ENCODE measurements around the gene GID8. TPM values are rescaled to one million over a fixed set of nuclear protein-coding genes. Genes with fewer than 3 reads are reported as not detected.

The GID8 gene
- total and polyA plus RNA-seq, 8 donors: 10.8 to 39.3 (median 15.5) TPM

GRCh38 chr20:62967149-62967501 is 29.2 kb downstream of the GID8 start:
- TF ChIP-seq POLR2A (IDR thresholded peaks at IDR 0.05) (no peak), CTCF (IDR thresholded peaks at IDR 0.05) (no peak), POLR2AphosphoS5 (IDR thresholded peaks at IDR 0.05) (no peak), EP300 (IDR thresholded peaks at IDR 0.05) (no peak)
- intact Hi-C loops (cut with DNase I; ENCODE audit: low total_unique reads): no loop called here
- Histone ChIP-seq H3K27me3 (peaks cover 0 to 41% (median 21%) of the 10 kb centered on the region in 3 donors), H3K36me3 (peaks cover 0 to 55% (median 36%) of the 10 kb centered on the region in 4 donors), H3K4me1 (peaks cover 0 to under 1% (median 0%) of the 10 kb centered on the region in 4 donors), H3K4me3 (no peak overlapping the region), H3K9me3 (no peaks in the 10 kb centered on the region), H3K27ac (no peak overlapping the region)
- 85 to 96% (median 90%) methylated on average over 5 to 6 of the region's 6 CpGs; no CpG with 5 or more reads in 1 of the 5 donors for WGBS, 5 donors
- no peak for DNase-seq

GRCh38 chr20:62967628-62968351 is 29.8 kb downstream of the GID8 start:
- TF ChIP-seq EP300 (IDR thresholded peaks at IDR 0.05) (no peak), POLR2AphosphoS5 (IDR thresholded peaks at IDR 0.05) (no peak), CTCF (IDR thresholded peaks at IDR 0.05) (no peak), POLR2A (IDR thresholded peaks at IDR 0.05) (no peak)
- Histone ChIP-seq H3K36me3 (peaks cover 0 to 48% (median 30%) of the 10 kb centered on the region in 4 donors), H3K4me3 (no peak overlapping the region), H3K4me1 (peaks cover 3 to 7% (median 6%) of the 10 kb centered on the region in 4 donors), H3K9me3 (no peaks in the 10 kb centered on the region), H3K27me3 (peaks cover 5 to 48% (median 24%) of the 10 kb centered on the region in 3 donors), H3K27ac (no peak overlapping the region)
- no peak for DNase-seq
- intact Hi-C loops (cut with DNase I; ENCODE audit: low total_unique reads): no loop called here
- WGBS, 5 donors: 85 to 91% (median 88%) methylated on average over 20 to 27 of the region's 27 CpGs

DNA sequence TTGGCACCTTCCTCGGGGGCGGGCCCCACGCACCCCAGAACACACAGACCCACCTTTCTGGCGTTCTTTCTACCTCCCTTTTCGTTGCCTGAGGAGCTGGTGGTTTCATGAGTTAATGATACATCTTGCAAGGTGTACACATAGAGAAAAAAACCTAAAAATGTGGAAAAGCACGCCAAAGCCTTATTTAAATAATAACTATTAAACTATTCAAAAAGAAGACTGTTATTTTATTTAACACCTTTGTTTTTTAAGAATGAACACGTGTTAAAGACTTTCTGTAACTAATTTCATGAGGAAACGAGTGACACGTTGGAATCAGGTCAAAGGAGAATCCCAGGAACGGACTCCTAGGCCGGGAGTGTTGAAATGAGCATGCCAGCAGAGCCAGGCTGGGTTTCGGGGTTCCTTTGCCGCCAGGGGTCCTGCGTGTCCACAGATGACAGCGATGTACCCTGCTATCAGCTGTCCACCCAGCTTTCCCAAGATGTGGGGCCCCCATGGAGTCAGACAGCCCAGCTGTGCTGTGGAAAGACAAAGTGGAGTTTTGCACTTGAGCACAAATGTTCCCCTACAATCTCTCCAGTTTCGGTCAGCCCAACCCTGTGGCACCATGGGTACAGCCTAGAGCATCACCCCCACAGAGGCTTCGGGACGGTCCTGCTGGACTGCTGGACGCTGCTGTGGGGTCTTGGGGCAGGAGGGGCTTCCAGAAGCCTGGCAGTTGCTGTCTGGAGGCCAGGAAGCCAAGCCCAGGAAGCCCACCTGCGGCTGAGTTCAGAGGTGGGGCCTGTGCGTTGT is 30.6 kb downstream of the GID8 start:
- peaks cover 0 to 40% (median 22%) of the 10 kb centered on the region in 4 donors for H3K36me3 ChIP-seq

More for the DNA sequence above, 30.6 kb downstream of the GID8 start:
- H3K4me3 ChIP-seq: no peak overlapping the region
- peaks cover 13 to 56% (median 32%) of the 10 kb centered on the region in 3 donors for H3K27me3 ChIP-seq
- no peak for DNase-seq
- TF ChIP-seq POLR2A (IDR thresholded peaks at IDR 0.05): no peak
- TF ChIP-seq CTCF (IDR thresholded peaks at IDR 0.05): no peak
- no peak for TF ChIP-seq EP300 (IDR thresholded peaks at IDR 0.05)
- TF ChIP-seq POLR2AphosphoS5 (IDR thresholded peaks at IDR 0.05): no peak
- WGBS, 5 donors: 59 to 65% (median 61%) methylated on average over 21 of the region's 21 CpGs
- no peak overlapping the region for H3K27ac ChIP-seq
- H3K4me1 ChIP-seq: peaks cover 7 to 14% (median 13%) of the 10 kb centered on the region in 4 donors
- intact Hi-C loops (cut with DNase I; ENCODE audit: low total_unique reads): no loop called here
- no peaks in the 10 kb centered on the region for H3K9me3 ChIP-seq
